ENCODE measurements around the gene CAMSAP2.

CAMSAP2 gene

DNA sequence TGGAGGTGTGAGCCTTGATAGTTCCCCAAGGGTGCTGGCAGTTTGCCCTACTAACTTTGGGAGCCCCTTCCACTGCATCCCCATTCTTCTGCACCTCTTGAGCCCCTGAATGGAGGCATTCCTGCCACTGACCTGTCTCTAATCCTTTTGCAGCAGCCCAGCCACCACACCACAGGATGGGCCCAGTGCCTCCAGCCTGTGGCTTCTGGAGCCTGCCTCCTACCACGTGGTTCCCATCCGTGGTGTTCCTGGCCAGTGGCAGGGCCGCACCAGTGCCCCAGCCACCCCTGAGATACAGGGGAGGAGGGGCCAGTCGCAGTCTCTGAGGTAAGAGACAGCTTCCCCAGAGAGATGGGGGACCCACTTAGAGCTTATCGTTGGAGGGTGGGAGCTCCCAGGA, 170.4 kb downstream of the CAMSAP2 start:
- DNase-seq (ENCODE audit: extremely low read depth, low read depth), result no peak
- TF ChIP-seq, protein P1, sequence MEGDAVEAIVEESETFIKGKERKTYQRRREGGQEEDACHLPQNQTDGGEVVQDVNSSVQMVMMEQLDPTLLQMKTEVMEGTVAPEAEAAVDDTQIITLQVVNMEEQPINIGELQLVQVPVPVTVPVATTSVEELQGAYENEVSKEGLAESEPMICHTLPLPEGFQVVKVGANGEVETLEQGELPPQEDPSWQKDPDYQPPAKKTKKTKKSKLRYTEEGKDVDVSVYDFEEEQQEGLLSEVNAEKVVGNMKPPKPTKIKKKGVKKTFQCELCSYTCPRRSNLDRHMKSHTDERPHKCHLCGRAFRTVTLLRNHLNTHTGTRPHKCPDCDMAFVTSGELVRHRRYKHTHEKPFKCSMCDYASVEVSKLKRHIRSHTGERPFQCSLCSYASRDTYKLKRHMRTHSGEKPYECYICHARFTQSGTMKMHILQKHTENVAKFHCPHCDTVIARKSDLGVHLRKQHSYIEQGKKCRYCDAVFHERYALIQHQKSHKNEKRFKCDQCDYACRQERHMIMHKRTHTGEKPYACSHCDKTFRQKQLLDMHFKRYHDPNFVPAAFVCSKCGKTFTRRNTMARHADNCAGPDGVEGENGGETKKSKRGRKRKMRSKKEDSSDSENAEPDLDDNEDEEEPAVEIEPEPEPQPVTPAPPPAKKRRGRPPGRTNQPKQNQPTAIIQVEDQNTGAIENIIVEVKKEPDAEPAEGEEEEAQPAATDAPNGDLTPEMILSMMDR (IDR thresholded peaks at IDR 0.05; ENCODE audit: low read depth, low read length), result no peak

DNA sequence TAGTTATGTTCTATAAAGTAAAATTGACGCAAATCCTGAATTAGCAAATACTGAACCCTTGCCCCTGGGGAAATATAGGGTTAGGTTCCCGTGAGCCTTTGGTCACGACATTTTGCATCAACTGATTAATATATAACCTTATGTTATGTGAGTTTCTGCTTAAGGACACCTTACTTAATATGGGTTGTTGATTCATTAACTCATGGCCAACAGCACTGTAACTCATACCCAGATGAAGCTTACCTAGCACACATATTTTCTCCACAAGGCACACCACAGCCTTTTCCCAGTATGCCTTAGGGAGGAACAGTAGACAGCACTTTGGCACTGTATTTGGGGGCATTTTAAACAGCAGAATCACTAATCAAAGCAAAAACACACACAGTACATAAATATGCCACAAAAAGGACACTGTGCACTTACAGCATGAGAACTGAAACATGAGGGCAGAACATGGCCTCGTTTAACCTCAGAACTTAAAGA, 171.1 kb downstream of the CAMSAP2 start:
- DNase-seq (ENCODE audit: extremely low read depth, low read depth), result no peak
- TF ChIP-seq, protein P1 (IDR thresholded peaks at IDR 0.05; ENCODE audit: low read depth, low read length), result no peak

Measured in AG09319 (cell line).